ENCODE results near the gene IL15.
"Not testable (repeated sequence)": the region's sequence is repeated elsewhere in the genome, so short reads cannot be mapped to it uniquely, and the experiment has no call there.

Gene IL15

GRCh38 chr4:141647966-141648365 lies 11.6 kb downstream of the IL15 start:
- DNase-seq (ENCODE audit: low spot score): no peak

GRCh38 chr4:141652161-141652778 lies 15.9 kb downstream of the IL15 start:
- no peak for DNase-seq (ENCODE audit: low spot score)

- no peak for DNase-seq (ENCODE audit: low spot score)
Measured at GRCh38 chr4:141654098-141654497, 17.7 kb downstream of the IL15 start.

GRCh38 chr4:141656031-141656430 lies 19.6 kb downstream of the IL15 start:
- DNase-seq (ENCODE audit: low spot score): no peak

- DNase-seq (ENCODE audit: low spot score): no peak
Measured at GRCh38 chr4:141657550-141658250, 21.3 kb downstream of the IL15 start.

GRCh38 chr4:141658309-141658708 lies 21.9 kb downstream of the IL15 start:
- DNase-seq (ENCODE audit: low spot score): no peak

GRCh38 chr4:141659539-141659938 lies 23.2 kb downstream of the IL15 start:
- DNase-seq (ENCODE audit: low spot score): no peak

- no peak for DNase-seq (ENCODE audit: low spot score)
Measured at GRCh38 chr4:141660880-141661279, 24.5 kb downstream of the IL15 start.

GRCh38 chr4:141668200-141668910 lies 32.0 kb downstream of the IL15 start:
- no peak for DNase-seq (ENCODE audit: low spot score)

- no peak for DNase-seq (ENCODE audit: low spot score)
Measured at GRCh38 chr4:141669501-141669900, 33.1 kb downstream of the IL15 start.

GRCh38 chr4:141675384-141675783 lies 39.0 kb downstream of the IL15 start:
- no peak for DNase-seq (ENCODE audit: low spot score)

- DNase-seq (ENCODE audit: low spot score): no peak
Measured at GRCh38 chr4:141676087-141676670, 39.8 kb downstream of the IL15 start.

- DNase-seq (ENCODE audit: low spot score): no peak
Measured at GRCh38 chr4:141680060-141680459, 43.7 kb downstream of the IL15 start.

- no peak for DNase-seq (ENCODE audit: low spot score)
Measured at GRCh38 chr4:141684785-141685184, 48.4 kb downstream of the IL15 start.

GRCh38 chr4:141686146-141686775 lies 49.9 kb downstream of the IL15 start:
- DNase-seq (ENCODE audit: low spot score): no peak

- DNase-seq (ENCODE audit: low spot score): no peak
Measured at GRCh38 chr4:141686879-141687278, 50.5 kb downstream of the IL15 start.

GRCh38 chr4:141689726-141690296 lies 53.4 kb downstream of the IL15 start:
- DNase-seq (ENCODE audit: low spot score): not testable (repeated sequence)

GRCh38 chr4:141691247-141691646 lies 54.9 kb downstream of the IL15 start:
- not testable (repeated sequence) for DNase-seq (ENCODE audit: low spot score)

- no peak for DNase-seq (ENCODE audit: low spot score)
Measured at GRCh38 chr4:141692081-141692480, 55.7 kb downstream of the IL15 start.

GRCh38 chr4:141697116-141697515 lies 60.7 kb downstream of the IL15 start:
- DNase-seq (ENCODE audit: low spot score): no peak

GRCh38 chr4:141702472-141703182 lies 66.2 kb downstream of the IL15 start:
- DNase-seq (ENCODE audit: low spot score): no peak
